GM19455 (cell line): ENCODE results near the gene TMCO1.
"Not testable (repeated sequence)": the region's sequence is repeated elsewhere in the genome, so short reads cannot be mapped to it uniquely, and the experiment has no call there.

Experiments
- ATAC-seq: cut with Tn5 transposase; IDR thresholded peaks from one replicate; pipeline ENCODE4 v1.9.1; 2021; ENCODE audit not compliant: unreplicated experiment

The TMCO1 gene, protein sequence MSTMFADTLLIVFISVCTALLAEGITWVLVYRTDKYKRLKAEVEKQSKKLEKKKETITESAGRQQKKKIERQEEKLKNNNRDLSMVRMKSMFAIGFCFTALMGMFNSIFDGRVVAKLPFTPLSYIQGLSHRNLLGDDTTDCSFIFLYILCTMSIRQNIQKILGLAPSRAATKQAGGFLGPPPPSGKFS

DNA sequence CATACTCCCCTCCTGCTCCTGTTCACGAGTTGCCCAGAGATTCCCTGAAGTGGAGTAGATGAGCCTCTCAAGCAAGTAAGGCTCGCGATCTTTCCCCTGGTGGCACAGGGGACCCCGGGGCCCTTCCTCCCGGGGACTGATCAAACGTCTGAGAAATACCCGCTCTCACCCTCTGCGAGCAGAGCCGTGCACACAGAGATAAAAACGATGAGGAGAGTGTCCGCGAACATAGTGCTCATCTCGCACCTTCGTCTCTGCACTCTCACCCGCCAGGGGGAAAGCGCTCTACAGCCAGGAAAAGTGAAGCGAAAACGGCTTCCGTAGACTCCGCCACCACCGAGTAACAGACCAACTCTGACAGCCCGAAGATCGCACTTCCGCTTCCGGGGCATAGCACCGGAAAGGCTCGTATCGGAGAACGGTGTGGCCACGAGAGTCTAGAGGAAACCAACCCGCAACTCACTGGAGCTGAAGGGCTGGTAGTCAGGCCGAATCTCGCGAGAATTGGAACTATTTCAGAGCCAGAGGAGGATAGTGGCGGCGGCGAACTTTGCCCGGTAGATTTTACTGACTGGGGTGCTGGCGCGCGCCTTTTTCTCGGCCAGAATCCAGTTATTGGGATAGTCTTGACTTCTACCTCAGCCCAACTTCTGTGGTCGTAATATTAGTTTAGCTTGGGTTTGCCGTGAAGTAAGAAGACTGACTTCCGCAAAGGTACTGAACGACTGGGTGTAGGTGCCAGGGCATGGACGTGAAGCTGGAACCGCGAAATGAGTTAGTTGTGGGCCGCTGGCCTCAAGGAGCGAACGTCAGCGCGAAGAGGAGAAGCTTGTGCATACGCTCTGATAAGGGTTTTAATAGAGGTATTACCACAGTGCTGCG, at the start of gene TMCO1:
Gene TMCO1, minus strand, starts transcription at position 356 of the 882 bp plus-strand sequence. Its CDS starts 117 bp downstream, at position 239.
- peak; percentile 99 for ATAC-seq

GRCh38 chr1:165816826-165817497, 48.3 kb upstream of the TMCO1 start:
- ATAC-seq: no peak

GRCh38 chr1:165816157-165816556, 47.5 kb upstream of the TMCO1 start:
- no peak for ATAC-seq

DNA sequence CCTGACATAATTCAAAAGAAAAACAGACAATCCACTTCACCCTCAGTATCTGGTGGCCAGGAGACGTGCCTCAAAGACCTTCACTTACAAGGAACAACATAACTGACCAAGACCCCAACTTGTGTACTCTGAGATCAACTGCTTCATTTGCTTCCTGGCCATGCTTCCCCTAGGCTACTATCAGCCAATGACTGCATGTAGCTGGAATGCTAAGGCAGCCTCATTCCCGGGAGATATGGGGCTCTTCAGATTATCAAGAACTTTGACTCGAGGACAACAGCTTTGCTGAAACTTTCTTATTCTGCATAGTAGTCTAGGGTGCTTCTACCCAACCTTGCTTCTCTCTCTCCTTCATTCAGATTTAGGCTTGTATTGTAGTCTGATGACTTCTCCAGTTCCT, 47.1 kb upstream of the TMCO1 start:
- ATAC-seq: no peak

- no peak for ATAC-seq
Measured at GRCh38 chr1:165807613-165808012, 38.9 kb upstream of the TMCO1 start.

DNA sequence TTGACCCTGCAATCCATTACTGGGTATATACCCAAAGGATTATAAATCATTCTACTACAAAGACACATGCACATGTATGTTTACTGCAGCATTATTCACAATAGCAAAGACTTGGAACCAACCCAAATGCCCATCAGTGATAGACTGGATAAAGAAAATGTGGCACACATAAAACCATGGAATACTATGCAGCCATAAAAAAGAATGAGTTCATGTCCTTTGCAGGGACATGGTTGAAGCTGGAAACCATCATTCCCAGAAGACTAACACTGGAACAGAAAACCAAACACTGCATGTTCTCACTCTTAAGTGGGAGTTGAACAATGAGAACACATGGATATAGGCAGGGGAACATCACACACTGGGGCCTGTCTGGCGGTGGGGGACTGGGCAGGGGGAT, 35.8 kb upstream of the TMCO1 start:
- not testable (repeated sequence) for ATAC-seq

- no peak for ATAC-seq
Measured at GRCh38 chr1:165799387-165799786, 30.7 kb upstream of the TMCO1 start.

GRCh38 chr1:165795894-165796293, 27.2 kb upstream of the TMCO1 start:
- no peak for ATAC-seq

DNA sequence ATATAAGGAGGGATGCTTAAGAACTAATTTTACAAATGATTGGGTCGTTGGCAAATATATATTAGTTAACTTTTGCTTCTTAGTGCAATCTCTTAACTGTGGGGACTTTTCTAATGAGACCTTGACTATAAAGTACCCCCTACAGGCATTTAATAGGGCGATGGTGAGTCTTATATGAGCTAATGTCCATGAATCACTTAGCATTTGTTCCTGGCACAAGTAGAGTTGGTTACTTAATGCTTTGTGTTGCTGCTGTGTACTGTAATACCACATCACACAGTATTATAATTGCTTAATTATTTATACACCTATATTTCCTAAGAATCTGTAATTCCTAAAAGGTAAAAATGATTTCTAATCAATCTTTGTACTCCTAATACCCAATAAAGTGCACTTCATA, 25.3 kb upstream of the TMCO1 start:
- ATAC-seq: no peak

GRCh38 chr1:165787741-165788140, 19.1 kb upstream of the TMCO1 start:
- ATAC-seq: no peak

DNA sequence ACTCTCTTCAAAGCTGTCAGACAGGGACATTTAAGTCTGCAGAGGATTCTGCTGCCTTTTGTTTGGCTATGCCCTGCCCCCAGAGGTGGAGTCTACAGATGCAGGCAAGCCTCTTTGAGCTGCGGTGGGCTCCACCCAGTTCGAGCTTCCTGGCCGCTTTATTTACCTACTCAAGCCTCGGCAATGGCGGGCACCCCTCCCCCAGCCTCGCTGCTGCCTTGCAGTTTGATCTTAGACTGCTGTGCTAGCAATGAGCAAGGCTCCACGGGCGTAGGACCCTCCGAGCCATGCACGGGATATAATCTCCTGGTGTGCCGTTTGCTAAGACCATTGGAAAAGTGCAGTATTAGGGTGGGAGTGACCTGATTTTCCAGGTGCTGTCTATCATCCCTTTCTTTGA, 14.9 kb upstream of the TMCO1 start:
- ATAC-seq: not testable (repeated sequence)

- not testable (repeated sequence) for ATAC-seq
Measured at GRCh38 chr1:165778197-165778596, 9.5 kb upstream of the TMCO1 start.

DNA sequence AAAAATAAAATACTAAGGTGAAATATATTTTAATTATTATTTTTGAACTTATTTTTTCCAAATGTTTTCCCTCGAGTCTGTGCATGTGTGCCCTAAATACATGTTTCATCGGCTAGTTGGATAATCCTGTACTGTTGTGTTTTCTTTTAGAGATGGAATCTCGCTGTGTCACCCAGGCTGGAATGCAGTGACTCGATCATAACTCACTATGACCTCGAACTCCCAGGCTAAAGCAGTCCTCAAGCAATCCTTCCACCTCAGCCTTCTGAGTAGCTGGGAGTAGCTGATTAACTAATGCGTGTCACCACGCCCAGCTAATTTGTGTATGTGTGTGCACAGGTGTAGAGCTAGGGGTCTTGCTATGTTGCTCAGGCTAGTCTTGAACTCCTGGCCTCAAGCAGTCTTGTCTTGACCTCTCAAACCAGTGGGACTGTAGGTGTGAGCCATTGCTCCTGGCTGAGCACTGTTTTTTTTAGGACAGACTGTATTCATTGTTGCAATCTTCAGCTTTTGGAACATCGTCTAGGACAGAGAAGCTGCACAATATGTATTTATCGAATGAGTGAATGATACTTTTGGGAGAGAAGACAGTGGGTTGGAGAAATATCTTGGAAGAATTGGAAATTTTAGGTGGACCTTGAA, 4.8 kb upstream of the TMCO1 start:
- no peak for ATAC-seq

DNA sequence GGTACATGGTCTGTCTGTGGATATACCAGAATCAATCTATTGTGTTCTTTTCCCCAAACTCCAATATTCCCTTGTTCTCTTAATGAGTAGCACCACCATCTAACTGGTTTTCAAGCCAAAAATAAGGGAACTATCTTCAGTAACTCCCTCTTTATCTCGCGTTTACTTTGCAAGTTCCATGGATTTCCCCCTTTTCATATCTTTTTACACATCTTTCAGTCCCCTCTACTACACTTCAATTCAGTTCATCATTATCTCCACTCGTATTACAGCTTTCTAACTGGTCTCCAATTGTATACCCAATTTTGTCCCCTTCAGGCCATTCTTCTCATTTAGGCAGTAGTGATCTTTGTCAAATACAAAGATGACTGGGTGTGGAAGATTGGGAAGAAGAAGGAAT, 4.1 kb upstream of the TMCO1 start:
- ATAC-seq: no peak

DNA sequence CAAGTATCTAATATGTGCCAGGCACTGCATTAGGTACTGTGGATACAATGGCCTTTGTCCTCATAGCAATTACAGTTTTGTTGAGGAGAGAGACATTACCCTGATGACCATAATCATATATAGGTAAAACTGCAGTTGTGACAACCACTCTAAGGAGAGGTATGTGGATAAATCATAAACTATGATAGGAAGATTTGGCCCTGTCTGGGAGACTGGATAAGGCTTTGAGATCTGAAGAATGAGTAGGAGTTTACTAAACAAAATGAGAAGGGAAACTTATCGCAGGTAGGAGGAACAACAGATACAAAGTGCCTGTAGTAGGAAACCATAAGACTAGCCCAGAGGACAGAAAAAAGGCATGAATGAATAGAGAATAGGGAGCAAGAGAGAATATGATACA, 4.4 kb downstream of the TMCO1 start:
- ATAC-seq: no peak

DNA sequence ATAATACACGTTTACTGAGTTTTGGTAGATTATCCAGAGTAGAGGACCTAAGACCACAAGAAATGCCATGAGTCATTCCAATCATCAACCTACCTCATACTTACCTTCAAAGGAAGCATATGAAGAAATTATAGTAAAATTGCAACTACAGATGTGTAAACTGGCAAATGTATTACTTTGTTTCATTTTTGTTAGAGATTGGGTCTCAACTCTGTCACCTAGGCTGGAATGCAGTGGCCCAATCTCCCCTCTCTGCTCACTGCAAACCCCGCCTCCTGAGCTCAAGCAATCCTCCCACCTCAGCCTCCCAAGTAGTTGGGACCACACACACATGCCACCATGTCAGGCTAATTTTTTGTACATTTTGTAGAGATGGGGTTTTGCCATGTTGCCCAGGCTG, 5.2 kb downstream of the TMCO1 start:
- ATAC-seq: no peak

- ATAC-seq: no peak
Measured at GRCh38 chr1:165762725-165763124, 5.9 kb downstream of the TMCO1 start.

GRCh38 chr1:165759095-165759494, 9.6 kb downstream of the TMCO1 start:
- no peak for ATAC-seq

DNA sequence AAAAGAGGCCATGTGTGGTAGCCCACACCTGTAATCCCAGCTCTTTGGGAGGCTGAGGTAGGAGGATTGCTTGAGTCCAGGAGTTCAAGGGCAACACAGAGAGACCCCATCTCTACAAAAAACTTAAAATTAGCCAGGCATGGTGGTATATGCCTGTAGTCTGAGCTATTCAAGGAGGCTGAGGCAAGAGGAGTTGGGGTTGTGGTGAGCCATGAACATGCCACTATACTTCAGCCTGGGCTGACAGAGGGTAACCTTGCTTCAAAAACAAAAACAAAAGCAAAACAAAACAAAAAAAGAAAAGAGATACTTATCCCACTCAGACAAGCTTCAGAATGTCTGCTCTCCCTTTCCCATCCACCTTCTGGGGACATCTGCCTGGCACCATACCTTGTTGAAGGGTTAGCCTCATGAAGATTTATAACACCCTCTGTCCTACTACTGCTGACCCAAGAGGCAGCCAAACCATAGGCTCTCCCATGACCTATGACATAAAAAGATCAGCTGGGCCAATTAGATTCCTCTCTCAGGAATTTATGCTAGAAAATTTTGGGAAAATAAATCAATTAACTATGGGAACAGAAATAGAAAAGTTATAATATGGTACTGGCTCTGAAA, 13.2 kb downstream of the TMCO1 start:
- ATAC-seq: no peak

- peak; percentile 94 for ATAC-seq
Measured at GRCh38 chr1:165753934-165754333, 14.7 kb downstream of the TMCO1 start.

- ATAC-seq: no peak
Measured at GRCh38 chr1:165748550-165748949, 20.1 kb downstream of the TMCO1 start.
